Upper lobe of right lung (tissue), 1 donor: ENCODE results near the gene AP2A1. TPM values are rescaled to one million over a fixed set of nuclear protein-coding genes. Genes with fewer than 3 reads are reported as not detected.

ENCODE experiments used
- ATAC-seq: fragments of 200-7000 bp; cut with Tn5 transposase; one replicate; pipeline ENCODE4 v1.9.1; 2020; ENCODE audit warnings: mild to moderate bottlenecking, moderate library complexity
- DNase-seq: peaks from one replicate; pipeline ENCODE4 v3.0.0-alpha.2; 2020
- H3K27ac ChIP-seq: fragments of 200-600 bp; one replicate; pipeline ENCODE4 v1.8.0; 2022
- H3K27me3 ChIP-seq: fragments of 200-600 bp; one replicate; pipeline ENCODE4 v1.8.0; 2022; ENCODE audit warnings: mild to moderate bottlenecking
- H3K36me3 ChIP-seq: fragments of 200-600 bp; one replicate; pipeline ENCODE4 v1.8.0; 2022
- H3K4me1 ChIP-seq: fragments of 200-600 bp; one replicate; pipeline ENCODE4 v1.8.0; 2022
- H3K4me3 ChIP-seq: fragments of 200-600 bp; one replicate; pipeline ENCODE4 v1.8.0; 2022; ENCODE audit warnings: mild to moderate bottlenecking
- H3K9me3 ChIP-seq: fragments of 200-600 bp; one replicate; pipeline ENCODE4 v1.8.0; 2022
- intact Hi-C: fragments of 100-400 bp; cut with DNase I; formaldehyde crosslinking; loops from one replicate; pipeline ENCODE4 v1.11.0; 2022
- microRNA-seq: library from miRNA; unstranded; fragments of <30 nt; microRNA quantifications from one replicate; pipeline ENCODE4 v1.2.0, GENCODE V29; 2020; ENCODE audit warnings: borderline microRNAs expressed
- total RNA-seq: library from RNA; stranded (reverse); fragmentation: NEBNext Ultra II Directional; extraction: Animal tissue kit (Norgen Biotek cat#: 25700); gene quantifications from one replicate; pipeline ENCODE4 v1.2.1, GENCODE V29; 2021
- TF ChIP-seq, protein P1 (sequence below): fragments of 200-600 bp; IDR thresholded peaks from one replicate; pipeline ENCODE4 v1.8.0; 2022; ENCODE audit warnings: antibody characterized with exemption
- donor health status: DM: no; HTN: yes; CAD: no; lungs with severe emphysema.

The AP2A1 gene
- total RNA-seq, 1 donor from 2014 or later: 61.2 TPM

DNA sequence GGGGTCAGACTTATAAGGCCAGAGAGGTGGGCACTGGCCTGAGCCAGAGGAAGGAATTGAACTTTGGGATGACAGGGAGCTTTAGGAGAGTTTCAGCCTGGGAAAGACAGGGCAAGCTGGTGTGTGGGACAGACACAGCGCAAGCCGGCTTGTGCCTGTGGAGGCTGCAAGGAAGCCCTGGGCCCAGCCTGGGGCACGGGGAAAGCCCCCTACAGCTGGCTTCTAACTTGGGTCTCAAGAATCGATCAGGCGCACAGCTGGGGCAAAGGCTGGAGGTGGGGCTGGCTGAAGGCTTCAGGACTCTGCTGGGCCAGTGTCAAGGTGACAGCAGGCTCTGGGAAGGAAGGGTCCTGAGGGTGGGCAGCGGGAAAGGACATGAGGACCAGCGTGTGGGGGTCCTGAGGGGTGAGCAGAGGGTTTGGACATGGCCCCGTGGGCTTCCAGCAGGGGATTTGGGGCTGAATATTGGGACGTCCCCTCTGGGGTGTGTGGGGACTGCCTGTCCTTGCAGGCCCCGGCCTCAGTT, 87.1 kb downstream of the AP2A1 start:
- Histone ChIP-seq H3K27me3 (no peaks in the 10 kb centered on the region), H3K4me1 (peaks cover 18% of the 10 kb centered on the region), H3K36me3 (peaks cover 35% of the 10 kb centered on the region), H3K4me3 (no peak overlapping the region), H3K9me3 (peaks cover 4% of the 10 kb centered on the region), H3K27ac (no peak overlapping the region)
- ATAC-seq: no peak
- TF ChIP-seq, protein P1, sequence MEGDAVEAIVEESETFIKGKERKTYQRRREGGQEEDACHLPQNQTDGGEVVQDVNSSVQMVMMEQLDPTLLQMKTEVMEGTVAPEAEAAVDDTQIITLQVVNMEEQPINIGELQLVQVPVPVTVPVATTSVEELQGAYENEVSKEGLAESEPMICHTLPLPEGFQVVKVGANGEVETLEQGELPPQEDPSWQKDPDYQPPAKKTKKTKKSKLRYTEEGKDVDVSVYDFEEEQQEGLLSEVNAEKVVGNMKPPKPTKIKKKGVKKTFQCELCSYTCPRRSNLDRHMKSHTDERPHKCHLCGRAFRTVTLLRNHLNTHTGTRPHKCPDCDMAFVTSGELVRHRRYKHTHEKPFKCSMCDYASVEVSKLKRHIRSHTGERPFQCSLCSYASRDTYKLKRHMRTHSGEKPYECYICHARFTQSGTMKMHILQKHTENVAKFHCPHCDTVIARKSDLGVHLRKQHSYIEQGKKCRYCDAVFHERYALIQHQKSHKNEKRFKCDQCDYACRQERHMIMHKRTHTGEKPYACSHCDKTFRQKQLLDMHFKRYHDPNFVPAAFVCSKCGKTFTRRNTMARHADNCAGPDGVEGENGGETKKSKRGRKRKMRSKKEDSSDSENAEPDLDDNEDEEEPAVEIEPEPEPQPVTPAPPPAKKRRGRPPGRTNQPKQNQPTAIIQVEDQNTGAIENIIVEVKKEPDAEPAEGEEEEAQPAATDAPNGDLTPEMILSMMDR: no peak
- intact Hi-C loops: no loop called here
- DNase-seq: no peak

GRCh38 chr19:49854378-49855263, 87.8 kb downstream of the AP2A1 start:
- ATAC-seq (no peak), DNase-seq (no peak)
- no peak overlapping the region for H3K4me3 ChIP-seq
- H3K27me3 ChIP-seq: no peaks in the 10 kb centered on the region
- peaks cover 37% of the 10 kb centered on the region for H3K36me3 ChIP-seq
- no peaks in the 10 kb centered on the region for H3K9me3 ChIP-seq
- H3K27ac ChIP-seq: no peak overlapping the region
- intact Hi-C loops: no loop called here
- H3K4me1 ChIP-seq: peaks cover 17% of the 10 kb centered on the region
- TF ChIP-seq, protein P1: no peak

- peaks cover 42% of the 10 kb centered on the region for H3K36me3 ChIP-seq
Measured at GRCh38 chr19:49855277-49855675, 88.5 kb downstream of the AP2A1 start.

DNA sequence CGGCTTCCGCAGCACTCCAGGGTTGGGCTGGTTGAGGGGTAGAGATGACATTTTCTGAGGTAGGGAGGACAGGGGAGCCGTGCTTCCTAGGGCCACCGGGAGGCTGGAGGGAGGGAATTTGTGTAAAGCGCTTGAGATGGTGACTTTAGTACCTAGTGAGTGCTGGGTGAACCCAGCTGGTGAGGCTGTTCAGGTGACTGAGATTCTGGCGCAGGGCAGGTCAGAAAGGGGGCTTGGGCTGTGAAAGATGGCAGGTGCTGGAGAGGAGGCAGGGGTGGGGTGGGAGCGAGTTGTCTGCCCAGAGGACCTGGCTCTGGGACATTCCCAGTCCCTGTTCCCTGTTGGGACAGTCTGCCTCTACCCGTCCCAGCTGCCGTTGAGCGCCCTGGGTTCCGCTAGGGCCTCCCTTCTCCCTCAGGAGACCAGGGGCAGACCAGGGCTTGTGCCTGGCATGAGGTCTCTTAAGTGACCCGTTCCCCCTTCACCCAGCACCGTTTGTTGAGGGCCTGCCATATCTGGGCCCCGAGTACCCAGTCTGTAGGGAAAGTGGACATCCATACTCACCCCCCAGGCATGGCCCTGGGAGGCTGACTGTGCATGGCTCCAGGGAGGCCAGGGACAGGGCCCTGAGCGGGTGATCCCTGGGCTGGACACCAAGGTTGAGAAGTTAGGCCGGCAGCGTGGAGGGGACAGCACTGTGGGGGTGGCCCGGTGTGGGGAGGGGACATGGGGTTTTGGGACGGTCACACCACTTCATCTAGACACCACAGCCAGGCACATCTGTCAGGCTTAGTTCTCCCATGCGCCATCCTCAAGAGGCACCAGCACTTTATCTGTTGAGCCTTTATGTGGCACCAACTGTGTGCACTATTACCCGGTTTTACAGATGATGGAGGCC, 89.1 kb downstream of the AP2A1 start:
- ATAC-seq (no peak), DNase-seq (no peak)
- Histone ChIP-seq H3K27ac (no peak overlapping the region), H3K27me3 (no peaks in the 10 kb centered on the region), H3K36me3 (peaks cover 48% of the 10 kb centered on the region), H3K9me3 (no peaks in the 10 kb centered on the region), H3K4me1 (peaks cover 12% of the 10 kb centered on the region), H3K4me3 (no peak overlapping the region)
- intact Hi-C loops: no loop called here
- TF ChIP-seq, protein P1: no peak

More at GRCh38 chr19:49855277-49855675, 88.5 kb downstream of the AP2A1 start:
- no peak for DNase-seq
- TF ChIP-seq, protein P1: no peak
- H3K4me1 ChIP-seq: peaks cover 13% of the 10 kb centered on the region
- ATAC-seq: no peak
- H3K27me3 ChIP-seq: no peaks in the 10 kb centered on the region
- H3K27ac ChIP-seq: no peak overlapping the region
- intact Hi-C loops: no loop called here
- no peaks in the 10 kb centered on the region for H3K9me3 ChIP-seq
- no peak overlapping the region for H3K4me3 ChIP-seq

DNA sequence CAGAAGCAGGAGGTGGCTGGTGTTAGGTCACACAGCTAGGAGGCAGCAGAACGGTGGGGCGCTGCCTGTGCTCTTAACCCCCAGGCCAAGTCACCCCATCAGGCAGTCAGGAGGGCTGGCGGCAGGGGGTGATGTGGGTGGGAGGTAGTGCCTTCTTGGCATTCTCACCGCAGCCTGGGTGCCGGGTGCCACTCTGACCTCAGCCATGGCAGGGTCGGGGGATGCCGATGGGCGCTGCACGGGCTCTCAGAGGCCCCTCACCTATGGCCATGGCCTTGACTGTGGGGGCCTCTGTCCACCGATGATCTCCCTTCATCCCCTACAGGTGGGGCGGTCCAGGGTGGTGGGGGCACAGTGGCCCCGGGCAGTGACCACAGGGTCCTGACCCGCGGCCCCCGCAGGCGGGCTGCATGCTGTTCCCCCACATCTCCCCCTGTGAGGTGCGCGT, 89.8 kb downstream of the AP2A1 start:
- intact Hi-C loops: no loop called here
- ATAC-seq (no peak), DNase-seq (no peak)
- H3K36me3 ChIP-seq: peaks cover 55% of the 10 kb centered on the region
- TF ChIP-seq, protein P1: no peak
- no peaks in the 10 kb centered on the region for H3K9me3 ChIP-seq
- H3K27me3 ChIP-seq: no peaks in the 10 kb centered on the region
- no peak overlapping the region for H3K27ac ChIP-seq
- peaks cover 12% of the 10 kb centered on the region for H3K4me1 ChIP-seq
- H3K4me3 ChIP-seq: no peak overlapping the region

Small RNAs within 50 kb of the gene (microRNA-seq; reads per million reads assigned to microRNA genes)
- gene MIR4749 (not detected), gene MIR6799 (not detected), gene MIR6800 (not detected)

Other genes starting within 250 kb of the AP2A1 start
- gene RCN3, start 239.0 kb upstream of the AP2A1 start, total RNA-seq: 22.1 TPM
- gene NOSIP, start 186.4 kb upstream of the AP2A1 start, total RNA-seq: 48.7 TPM
- 10.1 TPM for gene PRRG2, start 185.7 kb upstream of the AP2A1 start, total RNA-seq
- 30.9 TPM for gene PRR12, start 175.8 kb upstream of the AP2A1 start, total RNA-seq
- gene RRAS, start 126.9 kb upstream of the AP2A1 start, total RNA-seq: 138 TPM
- 67.9 TPM for gene SCAF1, start 124.8 kb upstream of the AP2A1 start, total RNA-seq
- 86.4 TPM for gene IRF3, start 101.1 kb upstream of the AP2A1 start, total RNA-seq
- gene BCL2L12, start 101.1 kb upstream of the AP2A1 start, total RNA-seq: 15.8 TPM
- gene PRMT1, start 89.7 kb upstream of the AP2A1 start, total RNA-seq: 90.8 TPM
- gene ADM5, start 77.4 kb upstream of the AP2A1 start, total RNA-seq: 1.9 TPM
- gene CPT1C, start 75.9 kb upstream of the AP2A1 start, total RNA-seq: 6.1 TPM
- 0.43 TPM for gene TSKS, start 3.7 kb upstream of the AP2A1 start, total RNA-seq
- gene FUZ, start 46.3 kb downstream of the AP2A1 start, total RNA-seq: 20.1 TPM
- gene MED25, start 51.3 kb downstream of the AP2A1 start, total RNA-seq: 45.9 TPM
- 104 TPM for gene PTOV1, start 84.2 kb downstream of the AP2A1 start, total RNA-seq
- gene PNKP, start 100.6 kb downstream of the AP2A1 start, total RNA-seq: 83.2 TPM
- gene AKT1S1, start 110.4 kb downstream of the AP2A1 start, total RNA-seq: 29.4 TPM
- 57.1 TPM for gene TBC1D17, start 110.7 kb downstream of the AP2A1 start, total RNA-seq
- gene IL4I1, start 129.9 kb downstream of the AP2A1 start, total RNA-seq: 1.8 TPM
- gene ATF5, start 162.2 kb downstream of the AP2A1 start, total RNA-seq: 14.1 TPM
- 39.3 TPM for gene NUP62, start 162.5 kb downstream of the AP2A1 start, total RNA-seq
- gene SIGLEC11, start 194.2 kb downstream of the AP2A1 start, total RNA-seq: 2.5 TPM